ENCODE measurements around the gene ZFYVE21. TPM values are rescaled to one million over a fixed set of nuclear protein-coding genes. Genes with fewer than 3 reads are reported as not detected.

ZFYVE21 gene
- total RNA-seq, 1 donor from 2014 or later: 50.5 TPM

DNA sequence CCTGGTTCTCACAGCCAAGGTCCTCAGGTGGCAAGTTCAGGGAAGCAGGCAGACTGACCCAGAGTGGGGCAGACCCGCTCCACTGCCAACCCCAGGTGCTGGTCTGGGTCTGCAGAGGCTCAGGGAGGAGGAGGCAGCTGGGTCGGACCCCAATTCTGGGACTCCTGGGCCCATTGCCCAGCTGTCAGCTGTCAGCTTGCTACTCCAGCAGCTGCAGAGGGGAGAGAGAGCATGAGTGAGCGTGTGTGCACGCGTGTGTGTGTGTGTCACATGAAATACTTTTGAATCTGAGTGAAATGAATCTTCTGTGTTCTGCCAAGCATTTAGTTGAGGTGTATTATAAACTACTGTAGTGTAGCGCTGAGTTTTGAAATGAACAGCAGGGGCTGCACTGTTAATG is 31.1 kb upstream of the ZFYVE21 start:
- H3K27ac ChIP-seq (replicated peaks): peak overlapping the region; percentile 36
- H3K9me3 ChIP-seq (replicated peaks): no peaks in the 10 kb centered on the region
- no peak for DNase-seq
- H3K4me1 ChIP-seq: peaks cover 68% of the 10 kb centered on the region
- no peaks in the 10 kb centered on the region for H3K27me3 ChIP-seq (ENCODE audit: low read depth)
- TF ChIP-seq, protein P1, sequence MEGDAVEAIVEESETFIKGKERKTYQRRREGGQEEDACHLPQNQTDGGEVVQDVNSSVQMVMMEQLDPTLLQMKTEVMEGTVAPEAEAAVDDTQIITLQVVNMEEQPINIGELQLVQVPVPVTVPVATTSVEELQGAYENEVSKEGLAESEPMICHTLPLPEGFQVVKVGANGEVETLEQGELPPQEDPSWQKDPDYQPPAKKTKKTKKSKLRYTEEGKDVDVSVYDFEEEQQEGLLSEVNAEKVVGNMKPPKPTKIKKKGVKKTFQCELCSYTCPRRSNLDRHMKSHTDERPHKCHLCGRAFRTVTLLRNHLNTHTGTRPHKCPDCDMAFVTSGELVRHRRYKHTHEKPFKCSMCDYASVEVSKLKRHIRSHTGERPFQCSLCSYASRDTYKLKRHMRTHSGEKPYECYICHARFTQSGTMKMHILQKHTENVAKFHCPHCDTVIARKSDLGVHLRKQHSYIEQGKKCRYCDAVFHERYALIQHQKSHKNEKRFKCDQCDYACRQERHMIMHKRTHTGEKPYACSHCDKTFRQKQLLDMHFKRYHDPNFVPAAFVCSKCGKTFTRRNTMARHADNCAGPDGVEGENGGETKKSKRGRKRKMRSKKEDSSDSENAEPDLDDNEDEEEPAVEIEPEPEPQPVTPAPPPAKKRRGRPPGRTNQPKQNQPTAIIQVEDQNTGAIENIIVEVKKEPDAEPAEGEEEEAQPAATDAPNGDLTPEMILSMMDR (IDR thresholded peaks at IDR 0.05; ENCODE audit: borderline replicate concordance): no peak
- H3K4me3 ChIP-seq: no peak overlapping the region
- H3K36me3 ChIP-seq: peaks cover 88% of the 10 kb centered on the region
- intact Hi-C loops (cut with micrococcal nuclease): no loop called here

DNA sequence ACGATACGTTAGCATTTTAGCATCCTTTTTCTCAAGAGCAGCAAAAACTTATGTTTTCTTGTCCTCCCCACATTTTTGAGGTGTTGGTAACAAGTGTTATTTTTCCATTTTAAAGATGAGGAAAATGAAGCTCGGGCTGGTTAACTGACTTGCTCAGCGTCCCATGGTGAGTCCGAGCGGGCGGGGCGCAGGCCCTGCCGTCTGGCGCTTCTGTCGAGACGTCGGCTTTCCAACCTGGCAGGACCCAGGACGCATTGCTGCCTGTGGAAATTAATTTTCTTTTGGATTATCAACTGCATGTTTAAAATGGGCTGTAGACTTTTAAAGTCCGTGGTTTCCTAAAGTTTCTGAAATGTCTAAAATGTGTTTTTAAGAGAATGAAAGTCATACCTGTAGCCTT is 30.7 kb upstream of the ZFYVE21 start:
- Histone ChIP-seq H3K9me3 (replicated peaks) (no peaks in the 10 kb centered on the region), H3K27ac (replicated peaks) (no peak overlapping the region), H3K27me3 (ENCODE audit: low read depth) (no peaks in the 10 kb centered on the region), H3K36me3 (peaks cover 84% of the 10 kb centered on the region), H3K4me1 (peaks cover 68% of the 10 kb centered on the region), H3K4me3 (no peak overlapping the region)
- intact Hi-C loops (cut with micrococcal nuclease): no loop called here
- TF ChIP-seq, protein P1 (IDR thresholded peaks at IDR 0.05; ENCODE audit: borderline replicate concordance): no peak
- no peak for DNase-seq

DNA sequence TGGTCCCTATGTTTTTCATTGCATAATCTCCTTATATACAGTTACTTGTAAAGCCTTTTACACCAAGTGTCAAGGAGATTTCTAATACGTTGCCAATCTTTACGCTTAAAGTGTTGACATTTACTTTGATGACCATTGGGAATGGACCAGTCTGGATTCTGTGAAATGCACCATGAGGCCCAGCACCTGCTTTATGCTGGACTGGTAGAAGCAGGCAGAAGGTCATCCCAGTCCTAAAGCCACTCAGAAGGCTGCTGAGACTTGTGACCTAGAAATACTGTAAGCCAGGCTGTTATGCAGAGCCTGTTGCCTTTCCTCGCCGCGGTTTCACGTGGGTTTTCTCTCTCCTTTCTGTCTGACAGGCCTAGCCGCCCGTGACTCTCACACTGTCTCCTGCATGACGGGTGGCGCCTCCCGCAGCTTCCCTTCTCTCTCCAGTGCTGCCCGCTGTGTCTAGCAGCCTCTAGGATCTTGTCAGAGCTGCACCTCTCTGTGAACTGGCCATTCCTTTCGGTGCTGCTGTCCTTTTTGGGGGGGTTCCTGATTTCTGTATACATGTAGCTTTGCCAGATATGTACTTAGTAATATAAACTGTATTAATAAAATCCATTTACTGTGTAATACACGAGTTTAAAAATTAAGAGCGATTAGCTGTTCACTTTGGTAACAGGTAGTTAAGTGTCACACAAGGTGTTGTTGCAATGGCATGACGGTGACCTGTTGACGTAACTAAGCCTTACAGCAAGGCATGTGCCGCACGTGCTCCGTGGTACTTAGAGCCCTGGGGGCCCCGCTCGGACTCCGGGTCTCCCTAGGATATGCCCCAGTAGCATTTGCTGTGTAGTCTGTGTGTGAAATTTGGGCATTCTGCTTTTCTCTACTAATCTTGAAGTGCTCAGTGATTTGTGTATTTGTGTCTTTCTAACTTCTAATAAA is 30.1 kb upstream of the ZFYVE21 start:
- intact Hi-C loops (cut with micrococcal nuclease): no loop called here
- Histone ChIP-seq H3K36me3 (peaks cover 77% of the 10 kb centered on the region), H3K27ac (replicated peaks) (no peak overlapping the region), H3K4me1 (peaks cover 68% of the 10 kb centered on the region), H3K4me3 (no peak overlapping the region), H3K27me3 (ENCODE audit: low read depth) (no peaks in the 10 kb centered on the region), H3K9me3 (replicated peaks) (no peaks in the 10 kb centered on the region)
- DNase-seq: no peak
- TF ChIP-seq, protein P1 (IDR thresholded peaks at IDR 0.05; ENCODE audit: borderline replicate concordance): no peak

DNA sequence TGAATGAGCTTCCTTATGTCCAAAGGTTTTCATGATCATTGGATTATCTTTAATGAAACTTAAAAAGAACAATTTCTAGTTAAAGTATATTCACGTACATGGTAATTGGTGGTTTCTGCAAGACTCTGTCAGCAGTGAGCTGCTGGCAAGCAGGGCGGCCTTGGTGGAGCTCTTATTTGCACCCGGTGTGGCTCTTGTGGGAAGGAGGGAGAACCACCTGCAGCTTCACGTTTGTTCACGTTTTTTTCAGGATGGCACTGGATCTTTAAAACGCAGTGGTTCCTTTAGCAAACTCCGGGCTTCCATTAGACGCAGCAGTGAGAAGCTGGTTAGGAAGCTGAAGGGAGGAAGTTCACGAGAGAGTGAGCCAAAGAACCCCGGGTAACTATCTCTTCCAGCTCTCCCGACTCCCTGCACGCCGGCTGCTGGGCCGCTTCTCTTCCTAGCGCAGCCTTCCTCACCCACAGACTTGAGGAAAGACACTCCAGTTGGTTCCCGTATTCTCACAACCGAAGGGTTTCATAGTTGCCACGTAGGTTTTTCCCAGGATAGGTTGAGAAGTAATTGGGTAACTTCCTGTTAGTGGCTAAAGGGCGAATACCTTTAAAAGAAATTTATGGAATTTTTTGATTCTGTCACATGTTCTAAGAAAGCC is 28.7 kb upstream of the ZFYVE21 start:
- peak overlapping the region; percentile 33 for H3K27ac ChIP-seq (replicated peaks)

DNA sequence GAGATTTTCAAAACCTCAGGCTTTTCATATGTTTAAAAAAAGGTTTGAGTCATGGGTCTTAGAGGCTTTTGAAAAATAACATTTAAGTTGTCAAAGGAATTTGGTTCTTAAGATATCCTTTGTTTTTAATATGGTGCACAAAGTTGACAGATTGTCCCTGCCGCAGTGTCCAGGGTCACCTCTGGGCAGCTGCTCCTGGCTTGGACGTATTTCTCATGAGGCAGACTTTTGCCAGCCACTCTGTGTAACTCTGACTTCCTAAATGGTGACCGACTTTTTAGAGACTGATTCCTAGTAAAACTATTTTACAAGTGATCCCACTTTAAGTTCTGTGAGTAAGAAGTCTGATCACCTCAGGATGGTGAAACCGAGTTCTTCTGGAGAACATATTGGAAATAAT is 27.9 kb upstream of the ZFYVE21 start:
- no peak for DNase-seq
- Histone ChIP-seq H3K4me3 (no peak overlapping the region), H3K27ac (replicated peaks) (peak overlapping the region; percentile 33), H3K36me3 (peaks cover 65% of the 10 kb centered on the region), H3K27me3 (ENCODE audit: low read depth) (no peaks in the 10 kb centered on the region), H3K9me3 (replicated peaks) (no peaks in the 10 kb centered on the region), H3K4me1 (peaks cover 68% of the 10 kb centered on the region)
- TF ChIP-seq, protein P1 (IDR thresholded peaks at IDR 0.05; ENCODE audit: borderline replicate concordance): no peak
- intact Hi-C loops (cut with micrococcal nuclease): no loop called here

More for the DNA sequence above, 28.7 kb upstream of the ZFYVE21 start:
- Histone ChIP-seq H3K36me3 (peaks cover 65% of the 10 kb centered on the region), H3K9me3 (replicated peaks) (no peaks in the 10 kb centered on the region), H3K27me3 (ENCODE audit: low read depth) (no peaks in the 10 kb centered on the region), H3K4me3 (no peak overlapping the region), H3K4me1 (peaks cover 68% of the 10 kb centered on the region)
- DNase-seq: no peak
- intact Hi-C loops (cut with micrococcal nuclease): no loop called here
- TF ChIP-seq, protein P1 (IDR thresholded peaks at IDR 0.05; ENCODE audit: borderline replicate concordance): no peak
